NCI-H2227 (cell line): Measurements from ENCODE around the gene CAMTA1.

Experiments used
- DNase-seq: peaks from one replicate; lab custom pipeline; 2025; ENCODE audit not compliant: unreplicated experiment; lab: John Stamatoyannopoulos, UW

CAMTA1 gene

GRCh38 chr1:7632681-7633080 lies 847.4 kb downstream of the CAMTA1 start:
- no peak for DNase-seq

GRCh38 chr1:7633506-7634245 lies 848.4 kb downstream of the CAMTA1 start:
- no peak for DNase-seq

GRCh38 chr1:7634546-7635240 lies 849.4 kb downstream of the CAMTA1 start:
- DNase-seq: no peak

GRCh38 chr1:7636795-7637526 lies 851.7 kb downstream of the CAMTA1 start:
- no peak for DNase-seq

GRCh38 chr1:7638078-7638477 lies 852.8 kb downstream of the CAMTA1 start:
- DNase-seq: no peak

- no peak for DNase-seq
Observed at GRCh38 chr1:7639435-7640131, 854.3 kb downstream of the CAMTA1 start.

GRCh38 chr1:7640350-7640749 lies 855.1 kb downstream of the CAMTA1 start:
- no peak for DNase-seq

GRCh38 chr1:7640920-7641585 lies 855.8 kb downstream of the CAMTA1 start:
- DNase-seq: peak; percentile 29

- DNase-seq: no peak
Observed at GRCh38 chr1:7641587-7642417, 856.5 kb downstream of the CAMTA1 start.

GRCh38 chr1:7642418-7642704 lies 857.1 kb downstream of the CAMTA1 start:
- no peak for DNase-seq

GRCh38 chr1:7642781-7643529 lies 857.7 kb downstream of the CAMTA1 start:
- no peak for DNase-seq

GRCh38 chr1:7643530-7643929 lies 858.3 kb downstream of the CAMTA1 start:
- DNase-seq: no peak

- DNase-seq: no peak
Observed at GRCh38 chr1:7644086-7644485, 858.8 kb downstream of the CAMTA1 start.

- DNase-seq: peak; percentile 84
Observed at GRCh38 chr1:7644961-7645750, 859.9 kb downstream of the CAMTA1 start.

- no peak for DNase-seq
Observed at GRCh38 chr1:7645751-7646048, 860.4 kb downstream of the CAMTA1 start.

- DNase-seq: no peak
Observed at GRCh38 chr1:7646164-7646563, 860.9 kb downstream of the CAMTA1 start.

- peak; percentile 85 for DNase-seq
Observed at GRCh38 chr1:7646981-7647901, 862.0 kb downstream of the CAMTA1 start.
